HAP-1 (cell line): ENCODE results near the gene FADS3.

ENCODE experiments used
- DNase-seq, 2 experiments: peaks; one replicate each; pipeline ENCODE4 v3.0.0-alpha.2; 2016 to 2020; ENCODE audit warnings: low spot score in 2 of 2
- H3K27me3 ChIP-seq: fragments of 250-450 bp; sonication (Bioruptor Pico); 2 replicates; pipeline ENCODE4 v1.5.1; 2020; ENCODE audit warnings: low read depth, mild to moderate bottlenecking, moderate library complexity
- H3K36me3 ChIP-seq: fragments of 250-450 bp; sonication (Bioruptor Pico); replicated peaks from 2 replicates; pipeline ENCODE4 v1.5.1; 2020; ENCODE audit warnings: mild to moderate bottlenecking
- H3K4me1 ChIP-seq: fragments of 250-450 bp; sonication (Bioruptor Pico); 2 replicates; pipeline ENCODE4 v1.5.1; 2020; ENCODE audit warnings: mild to moderate bottlenecking
- H3K4me3 ChIP-seq: fragments of 250-450 bp; sonication (Bioruptor Pico); 2 replicates; pipeline ENCODE4 v1.5.1; 2020; ENCODE audit warnings: mild to moderate bottlenecking, moderate library complexity
- H3K9me3 ChIP-seq: fragments of 250-450 bp; sonication (Bioruptor Pico); 2 replicates; pipeline ENCODE4 v1.5.1; 2020; ENCODE audit warnings: mild to moderate bottlenecking, moderate library complexity
- in situ Hi-C: fragments of 300-500 bp; cut with MboI; formaldehyde crosslinking; loops from 3 replicates; pipeline ENCODE4 v1.14.3; 2020; ENCODE audit warnings: low sequenced_read_pairs, inconsistent platforms, mixed read lengths

Gene FADS3

DNA sequence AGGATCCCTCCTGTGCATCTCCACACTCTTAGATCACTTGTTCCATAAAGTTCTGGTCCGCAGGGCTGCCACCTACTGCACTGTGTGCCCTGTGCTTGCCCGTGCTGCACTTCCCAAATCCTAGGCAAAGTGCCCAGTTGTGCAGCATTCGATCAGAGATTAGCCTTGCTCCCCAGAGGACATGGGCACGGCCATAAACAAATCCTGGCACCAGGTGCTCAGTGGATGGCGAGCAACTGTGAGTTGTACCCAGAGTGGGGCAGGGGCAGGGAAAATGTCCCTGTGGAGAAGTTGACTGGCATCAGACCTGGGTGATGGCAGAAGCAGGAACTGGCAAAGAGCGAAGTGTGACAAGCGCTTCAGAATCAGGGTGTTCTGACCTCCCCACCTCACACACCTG is 58.6 kb downstream of the FADS3 start:
- Histone ChIP-seq H3K4me1 (peaks cover 15% of the 10 kb centered on the region), H3K36me3 (peaks cover 24% of the 10 kb centered on the region), H3K27me3 (no peaks in the 10 kb centered on the region), H3K9me3 (no peaks in the 10 kb centered on the region), H3K4me3 (no peak overlapping the region)
- DNase-seq = no peak
- in situ Hi-C loops = no loop called here

DNA sequence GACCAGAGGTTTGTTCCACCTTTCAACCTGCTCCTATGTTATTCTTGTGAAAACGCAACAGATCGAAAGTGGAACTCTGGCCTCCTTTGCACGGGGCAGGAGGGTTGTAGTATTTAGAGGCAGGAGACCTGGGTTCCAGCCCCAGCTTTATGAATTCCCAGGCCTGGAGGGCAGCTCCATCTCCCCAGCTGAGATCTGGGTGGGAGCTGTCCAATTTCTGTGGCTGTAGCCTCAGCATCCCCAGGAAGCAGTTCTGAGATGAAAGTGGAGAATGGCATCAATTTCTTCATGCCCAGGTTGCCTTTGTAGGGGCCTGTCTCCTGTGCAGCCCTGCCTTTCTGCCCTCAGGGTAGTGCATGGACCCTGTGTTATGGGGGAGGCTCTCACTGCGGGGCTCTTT is 59.1 kb downstream of the FADS3 start:
- peaks cover 16% of the 10 kb centered on the region for H3K4me1 ChIP-seq
- H3K36me3 ChIP-seq = peaks cover 19% of the 10 kb centered on the region

DNA sequence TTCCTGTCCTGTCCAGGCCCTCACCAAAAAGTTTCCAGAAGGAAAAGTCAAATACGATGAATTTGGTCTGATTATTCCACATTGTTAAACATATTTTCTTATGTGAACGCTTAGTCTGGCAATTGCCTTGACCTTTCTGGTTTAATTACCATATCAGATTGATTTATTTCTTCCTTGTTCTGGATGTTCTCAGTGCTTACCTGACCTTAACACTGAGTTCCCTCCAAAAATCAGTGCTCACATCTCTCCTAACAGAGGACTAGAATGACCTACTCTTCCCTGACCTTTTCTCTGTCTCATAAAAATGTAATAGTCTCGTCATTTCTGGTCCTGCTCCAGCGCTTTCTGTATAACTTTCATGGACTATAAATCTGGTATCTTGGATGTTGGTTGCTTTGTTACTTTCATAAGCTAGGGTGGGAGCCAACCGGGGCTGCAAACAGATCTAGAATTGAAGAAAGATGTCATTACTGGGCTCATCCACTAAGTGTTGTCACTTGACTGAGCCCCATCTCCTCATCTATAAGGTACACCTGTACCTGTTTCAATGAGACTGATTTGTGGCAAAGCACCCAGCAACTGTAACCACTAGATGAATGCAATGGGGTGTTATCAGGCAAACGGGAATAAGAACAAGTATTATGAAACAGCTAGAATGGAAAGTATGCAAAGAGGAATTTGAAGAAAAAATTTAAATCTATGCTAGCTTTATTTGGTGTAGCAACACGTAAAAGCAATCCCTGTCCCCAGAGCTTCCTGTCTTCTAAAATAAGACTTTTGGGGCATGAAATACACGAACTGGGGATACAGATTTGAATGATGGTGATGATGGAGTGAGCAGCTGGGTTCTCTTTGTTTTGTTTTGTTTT is 60.9 kb downstream of the FADS3 start:
- DNase-seq = no peak
- Histone ChIP-seq H3K9me3 (no peaks in the 10 kb centered on the region), H3K27me3 (no peaks in the 10 kb centered on the region), H3K36me3 (peaks cover 14% of the 10 kb centered on the region; the same call in 1 of the 2 replicates), H3K4me3 (peak overlapping the region; percentile 74), H3K4me1 (peaks cover 21% of the 10 kb centered on the region)
- in situ Hi-C loops = no loop called here

More for the DNA sequence above, 59.1 kb downstream of the FADS3 start:
- no peak for DNase-seq
- Histone ChIP-seq H3K9me3 (no peaks in the 10 kb centered on the region), H3K4me3 (no peak overlapping the region), H3K27me3 (no peaks in the 10 kb centered on the region)
- in situ Hi-C loops = no loop called here

DNA sequence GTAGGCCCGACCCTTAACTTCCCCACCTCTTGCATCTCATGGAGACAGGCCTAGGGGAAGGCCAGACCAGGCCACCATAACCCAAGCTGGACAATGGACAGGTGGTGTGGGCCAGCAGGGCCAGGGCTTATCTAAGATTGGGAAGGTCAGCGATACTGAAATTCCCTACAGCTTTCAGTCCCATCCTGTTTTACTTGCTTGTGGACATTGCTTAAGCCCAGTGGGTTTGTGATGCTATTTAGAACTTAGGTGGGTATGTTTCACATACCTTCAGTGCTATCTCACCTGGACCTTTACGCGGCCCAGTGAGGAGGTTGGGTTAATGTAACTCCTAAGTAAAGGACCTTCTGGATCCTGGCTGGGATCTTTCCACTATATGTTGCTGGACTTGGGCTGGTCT is 61.5 kb downstream of the FADS3 start:
- H3K4me3 ChIP-seq = peak overlapping the region; percentile 74
- H3K27me3 ChIP-seq = no peaks in the 10 kb centered on the region
- DNase-seq = no peak
- peaks cover 14% of the 10 kb centered on the region; the same call in 1 of the 2 replicates for H3K36me3 ChIP-seq
- peaks cover 21% of the 10 kb centered on the region for H3K4me1 ChIP-seq
- no peaks in the 10 kb centered on the region for H3K9me3 ChIP-seq
- in situ Hi-C loops = no loop called here

DNA sequence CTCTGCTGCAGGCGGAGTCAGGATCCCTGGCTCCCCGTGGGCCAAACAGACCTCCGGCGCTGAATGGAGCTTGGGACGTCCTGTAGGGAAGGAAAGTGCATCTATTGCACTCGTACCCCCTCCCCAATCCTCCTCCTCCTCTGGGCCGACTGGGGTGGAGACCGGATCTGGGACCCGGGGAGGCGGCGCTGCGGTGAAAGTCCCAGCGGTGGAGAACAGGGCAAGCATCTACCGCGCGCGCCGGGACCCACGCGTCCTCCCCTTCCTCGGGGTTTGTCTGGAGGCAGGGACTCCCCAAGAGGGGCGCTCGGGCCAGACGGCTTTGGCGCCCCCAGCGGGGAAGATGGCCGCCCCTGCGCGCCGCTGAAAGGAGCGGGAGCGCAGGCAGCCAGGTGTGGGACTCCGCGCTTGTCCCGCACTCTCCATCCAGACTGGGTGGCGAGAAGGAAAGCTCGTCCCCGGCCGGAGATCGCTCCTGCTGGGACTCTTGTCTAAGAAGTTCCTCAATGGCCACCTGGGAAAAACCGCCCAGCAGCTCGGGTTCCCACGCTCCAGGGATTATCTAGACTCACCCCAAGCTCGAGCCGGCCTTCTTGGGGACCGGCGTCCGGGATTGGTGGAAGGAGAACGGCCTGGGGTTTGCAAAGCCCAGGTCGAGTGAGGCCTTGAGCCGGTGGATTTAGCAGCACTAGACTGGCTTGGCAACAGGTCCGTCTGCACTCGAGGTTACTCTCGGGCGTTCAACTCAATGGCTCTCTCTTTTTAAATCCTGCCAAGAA is 62.5 kb downstream of the FADS3 start:
- peak; percentile 37 to 64 for DNase-seq
- H3K4me3 ChIP-seq = peak overlapping the region; percentile 74
- in situ Hi-C loops = no loop called here

DNA sequence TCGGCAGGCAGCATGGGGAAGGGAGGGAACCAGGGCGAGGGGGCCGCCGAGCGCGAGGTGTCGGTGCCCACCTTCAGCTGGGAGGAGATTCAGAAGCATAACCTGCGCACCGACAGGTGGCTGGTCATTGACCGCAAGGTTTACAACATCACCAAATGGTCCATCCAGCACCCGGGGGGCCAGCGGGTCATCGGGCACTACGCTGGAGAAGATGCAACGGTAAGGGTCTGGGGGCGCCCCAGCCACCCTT is 63.0 kb downstream of the FADS3 start:
- no peaks in the 10 kb centered on the region for H3K27me3 ChIP-seq
- no peaks in the 10 kb centered on the region for H3K9me3 ChIP-seq
- H3K4me1 ChIP-seq = peaks cover 17% of the 10 kb centered on the region
- H3K36me3 ChIP-seq = peaks cover 6% of the 10 kb centered on the region; the same call in 1 of the 2 replicates
- H3K4me3 ChIP-seq = peak overlapping the region; percentile 74
- no peak for DNase-seq
- in situ Hi-C loops = no loop called here

More for the DNA sequence above, 62.5 kb downstream of the FADS3 start:
- H3K9me3 ChIP-seq = no peaks in the 10 kb centered on the region
- H3K36me3 ChIP-seq = peaks cover 10% of the 10 kb centered on the region; the same call in 1 of the 2 replicates
- H3K27me3 ChIP-seq = no peaks in the 10 kb centered on the region
- H3K4me1 ChIP-seq = peaks cover 17% of the 10 kb centered on the region

DNA sequence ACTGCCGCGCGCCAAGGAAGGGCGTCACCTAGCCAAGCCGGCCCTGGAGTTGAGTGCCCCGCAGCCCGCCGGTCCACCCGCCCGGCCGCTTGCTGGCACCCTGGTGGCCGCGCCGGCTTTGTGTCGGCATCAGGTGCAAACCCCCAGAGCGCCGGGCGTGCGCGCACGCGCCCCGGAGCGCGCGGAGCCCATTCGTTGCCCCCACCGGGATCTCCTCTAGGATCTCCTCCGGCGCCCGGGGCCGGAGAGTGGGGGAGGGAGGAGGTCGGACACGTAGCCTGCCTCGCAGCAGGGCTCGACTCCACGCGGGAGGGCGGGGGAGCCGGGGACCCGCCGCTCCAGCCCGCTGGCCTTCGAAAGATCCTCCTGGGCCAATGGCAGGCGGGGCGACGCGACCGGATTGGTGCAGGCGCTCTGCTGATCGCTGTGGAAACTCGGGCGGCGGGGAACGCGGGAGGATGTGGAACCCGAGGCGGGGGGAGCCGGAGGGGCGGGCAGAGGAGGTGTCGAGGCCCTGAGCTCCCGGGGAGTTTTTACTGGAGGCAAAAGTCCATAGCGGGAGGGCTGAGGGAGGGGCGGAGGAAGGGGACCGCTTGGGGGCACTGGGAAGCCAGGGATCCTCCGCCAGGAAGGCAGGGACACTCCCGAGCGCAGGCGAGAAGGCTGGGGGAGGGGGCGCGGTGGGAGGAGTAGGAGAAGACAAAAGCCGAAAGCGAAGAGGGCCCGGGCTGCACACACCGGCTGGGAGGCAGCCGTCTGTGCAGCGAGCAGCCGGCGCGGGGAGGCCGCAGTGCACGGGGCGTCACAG is 63.6 kb downstream of the FADS3 start, which contains the start of gene FADS2:
Gene FADS2, plus strand, starts transcription at position 730 of the 808 bp plus-strand sequence. CDS start 91 bp downstream, outside the sequence.
- Histone ChIP-seq H3K27me3 (no peaks in the 10 kb centered on the region), H3K4me3 (peak within 1 kb of the TSS; percentile 74), H3K36me3 (peaks cover 6% of the 10 kb centered on the region; the same call in 1 of the 2 replicates), H3K4me1 (peaks cover 17% of the 10 kb centered on the region), H3K9me3 (no peaks in the 10 kb centered on the region)
- in situ Hi-C loops = no loop called here
- peak; percentile 94 to 98 for DNase-seq

DNA sequence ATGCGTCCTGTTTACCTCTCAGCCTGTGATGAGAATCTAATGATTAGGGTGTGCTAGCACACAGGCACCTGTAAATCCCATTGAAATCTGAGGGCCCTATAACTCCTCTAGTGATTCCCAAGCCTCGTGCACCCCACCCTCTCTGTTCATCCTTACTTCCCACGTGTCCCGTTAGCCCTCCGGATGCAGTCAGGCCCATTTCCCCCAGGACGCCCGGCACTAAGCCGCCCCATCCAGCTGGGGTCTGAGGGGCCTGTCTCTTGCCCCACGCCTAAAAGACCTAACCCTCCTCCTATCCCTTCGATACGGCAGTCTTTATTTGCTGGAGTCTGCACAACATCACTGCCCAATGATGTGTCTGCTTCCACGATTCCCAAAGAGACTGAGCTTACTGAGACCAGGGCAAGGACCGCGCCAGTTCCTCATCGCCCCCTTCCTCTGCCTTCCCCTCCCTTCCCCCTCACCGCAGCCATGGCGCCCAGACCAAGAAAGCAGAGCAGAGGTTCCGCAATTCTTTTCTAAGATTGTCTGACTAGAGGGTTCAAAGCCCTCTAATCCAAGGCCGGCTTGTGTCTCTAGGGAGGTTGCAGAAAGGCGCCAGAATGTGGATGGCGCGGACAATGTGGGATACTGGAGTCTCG is 64.3 kb downstream of the FADS3 start:
- Histone ChIP-seq H3K27me3 (no peaks in the 10 kb centered on the region), H3K4me3 (peak overlapping the region; percentile 74), H3K9me3 (no peaks in the 10 kb centered on the region), H3K36me3 (peaks cover 3% of the 10 kb centered on the region; the same call in 1 of the 2 replicates), H3K4me1 (peaks cover 17% of the 10 kb centered on the region)
- in situ Hi-C loops = no loop called here
- peak in 1 of 2 experiments; percentile 17 for DNase-seq
